NCI-H526 (cell line): Measurements from ENCODE around the gene SHISAL2B.
"Not testable (repeated sequence)": the region's sequence is repeated elsewhere in the genome, so short reads cannot be mapped to it uniquely, and the experiment has no call there.

Source experiments
- DNase-seq, 2 experiments: peaks; one replicate each; lab custom pipeline; 2025; lab: John Stamatoyannopoulos, UW

The SHISAL2B gene

GRCh38 chr5:64700765-64701164, 10.5 kb downstream of the SHISAL2B start:
- DNase-seq, result no peak

GRCh38 chr5:64706074-64706473, 15.8 kb downstream of the SHISAL2B start:
- DNase-seq, result not testable (repeated sequence)

- DNase-seq, result no peak
Observed at GRCh38 chr5:64707191-64707590, 16.9 kb downstream of the SHISAL2B start.

- not testable (repeated sequence) for DNase-seq
Observed at GRCh38 chr5:64714495-64714894, 24.2 kb downstream of the SHISAL2B start.

GRCh38 chr5:64722588-64722987, 32.3 kb downstream of the SHISAL2B start:
- DNase-seq, result no peak

- no peak for DNase-seq
Observed at GRCh38 chr5:64727150-64727549, 36.8 kb downstream of the SHISAL2B start.

GRCh38 chr5:64742411-64742810, 52.1 kb downstream of the SHISAL2B start:
- no peak for DNase-seq

GRCh38 chr5:64742821-64743220, 52.5 kb downstream of the SHISAL2B start:
- DNase-seq, result no peak

GRCh38 chr5:64744914-64745313, 54.6 kb downstream of the SHISAL2B start:
- DNase-seq, result no peak

GRCh38 chr5:64746446-64746845, 56.1 kb downstream of the SHISAL2B start:
- DNase-seq, result no peak

- DNase-seq, result no peak
Observed at GRCh38 chr5:64749385-64749784, 59.1 kb downstream of the SHISAL2B start.

GRCh38 chr5:64754066-64754465, 63.8 kb downstream of the SHISAL2B start:
- DNase-seq, result no peak

GRCh38 chr5:64758901-64759300, 68.6 kb downstream of the SHISAL2B start:
- no peak for DNase-seq

GRCh38 chr5:64759960-64760660, 69.8 kb downstream of the SHISAL2B start:
- no peak for DNase-seq

- no peak for DNase-seq
Observed at GRCh38 chr5:64763948-64764503, 73.7 kb downstream of the SHISAL2B start.

- no peak for DNase-seq
Observed at GRCh38 chr5:64765804-64766504, 75.7 kb downstream of the SHISAL2B start.

GRCh38 chr5:64766941-64767340, 76.6 kb downstream of the SHISAL2B start:
- no peak for DNase-seq
